GM18868 (cell line): ENCODE measurements around the gene AKIRIN2.
"Not testable (repeated sequence)": the region's sequence is repeated elsewhere in the genome, so short reads cannot be mapped to it uniquely, and the experiment has no call there.

Experiments used
- ATAC-seq: cut with Tn5 transposase; IDR thresholded peaks from one replicate; pipeline ENCODE4 v1.9.1; 2021; ENCODE audit warnings: mild to moderate bottlenecking, moderate library complexity; ENCODE audit not compliant: unreplicated experiment

The AKIRIN2 gene

GRCh38 chr6:87718662-87719433, 16.8 kb upstream of the AKIRIN2 start:
- ATAC-seq: no peak

GRCh38 chr6:87716928-87717614, 15.0 kb upstream of the AKIRIN2 start:
- no peak for ATAC-seq

GRCh38 chr6:87714093-87714842, 12.2 kb upstream of the AKIRIN2 start:
- ATAC-seq: peak; percentile 83

GRCh38 chr6:87712713-87713112, 10.7 kb upstream of the AKIRIN2 start:
- not testable (repeated sequence) for ATAC-seq

GRCh38 chr6:87710090-87710489, 8.1 kb upstream of the AKIRIN2 start:
- no peak for ATAC-seq

GRCh38 chr6:87708581-87709427, 6.8 kb upstream of the AKIRIN2 start:
- not testable (repeated sequence) for ATAC-seq

GRCh38 chr6:87706187-87706966, 4.3 kb upstream of the AKIRIN2 start:
- no peak for ATAC-seq

GRCh38 chr6:87705070-87705691, 3.1 kb upstream of the AKIRIN2 start:
- peak; percentile 61 for ATAC-seq

- ATAC-seq: not testable (repeated sequence)
Measured at GRCh38 chr6:87703039-87703438, 1.0 kb upstream of the AKIRIN2 start.

- ATAC-seq: peak; percentile 10
Measured at GRCh38 chr6:87702589-87702945, 534 bp upstream of the AKIRIN2 start.

- ATAC-seq: no peak
Measured at GRCh38 chr6:87701344-87701675, 723 bp downstream of the AKIRIN2 start.

- ATAC-seq: no peak
Measured at GRCh38 chr6:87700397-87701343, 1.4 kb downstream of the AKIRIN2 start.

GRCh38 chr6:87699576-87699975, 2.5 kb downstream of the AKIRIN2 start:
- ATAC-seq: no peak

GRCh38 chr6:87698547-87699006, 3.5 kb downstream of the AKIRIN2 start:
- ATAC-seq: no peak

- ATAC-seq: no peak
Measured at GRCh38 chr6:87697581-87698546, 4.2 kb downstream of the AKIRIN2 start.

- not testable (repeated sequence) for ATAC-seq
Measured at GRCh38 chr6:87696817-87697216, 5.2 kb downstream of the AKIRIN2 start.

GRCh38 chr6:87692086-87692485, 9.9 kb downstream of the AKIRIN2 start:
- ATAC-seq: peak; percentile 51
